ENCODE measurements around the gene ADAM11. TPM values are rescaled to one million over a fixed set of nuclear protein-coding genes. Genes with fewer than 3 reads are reported as not detected.

The ADAM11 gene
- total and polyA plus RNA-seq, 2 of the 4 experiments (the other 2 are of a cell fraction): 0.36 to 0.53 TPM

- 96% methylated on average over 6 of the region's 11 CpGs; no CpG with 5 or more reads in 1 of the 2 experiments for WGBS, 2 experiments (ENCODE audit: extremely low coverage in 2 of 2, insufficient read length in 1 of 2)
- H3K56ac ChIP-seq (ENCODE audit: extremely low read depth, insufficient read depth, low read length): 0 out of 2 replicates have a peak overlapping the region, but pooled peaks have one; percentile 14
- POLR2A ChIA-PET (ENCODE audit: unreplicated experiment): no interaction called here
- ATAC-seq (ENCODE audit: low read depth) (no peak), DNase-seq (peak; percentile 59)
- no peaks in the 10 kb centered on the region for H3K9me3 ChIP-seq (ENCODE audit: control insufficient read depth, insufficient read depth, low read length)
- peak overlapping the region; percentile 35 for H4K91ac ChIP-seq (ENCODE audit: insufficient read depth, low read depth, low read length)
- intact Hi-C loops (cut with micrococcal nuclease): no loop called here
- H3K9ac ChIP-seq (ENCODE audit: low read depth, low read length): no peak overlapping the region
- peaks cover 8% of the 10 kb centered on the region for H4K20me1 ChIP-seq (ENCODE audit: insufficient read depth, low read length)
- peak overlapping the region; percentile 84; the same call in 1 of the 2 replicates for H3K18ac ChIP-seq (ENCODE audit: low read depth, low read length)
- H2BK15ac ChIP-seq (ENCODE audit: low read depth, low read length): peak overlapping the region; percentile 20; the same call in 1 of the 3 replicates
- TF ChIP-seq NFE2L2 (IDR thresholded peaks at IDR 0.05; ENCODE audit: low read depth, low read length) (no peak), RFX5 (IDR thresholded peaks at IDR 0.05; ENCODE audit: low read depth, low read length) (no peak), CHD1 (IDR thresholded peaks at IDR 0.05; ENCODE audit: low read depth, low read length) (no peak), BHLHE40 (IDR thresholded peaks at IDR 0.05; ENCODE audit: low read depth, low read length) (0 out of 2 replicates have a peak, but pooled peaks have one; percentile 11), RCOR1 (IDR thresholded peaks at IDR 0.05; ENCODE audit: insufficient replicate concordance, low read length) (no peak)
- H3K79me1 ChIP-seq (ENCODE audit: low read depth in 1 of 2, low read length in 2 of 2): peaks cover 21 to 80% of the 10 kb centered on the region in 2 experiments
- H3K4me2 ChIP-seq (ENCODE audit: low read depth, low read length): peak overlapping the region; percentile 75; the same call in 1 of the 2 replicates
- H2BK120ac ChIP-seq (ENCODE audit: low read depth, low read length): peak overlapping the region; percentile 48; the same call in 1 of the 2 replicates
- peak overlapping the region; percentile 12 for H2AK9ac ChIP-seq (replicated peaks; ENCODE audit: low read depth, low read length, poor library complexity)
- peak overlapping the region; percentile 53 for H2BK5ac ChIP-seq (ENCODE audit: low read depth, low read length, poor library complexity, severe bottlenecking)
- H3K27me3 ChIP-seq (ENCODE audit: control insufficient read depth, insufficient read depth, low read length): no peaks in the 10 kb centered on the region
- H3K4me1 ChIP-seq (ENCODE audit: control insufficient read depth, insufficient read depth, low read length): peaks cover 21% of the 10 kb centered on the region
- dilution Hi-C loops (cut with HindIII; ENCODE audit: low sequenced_read_pairs, unreplicated experiment): no loop called here
- H3K23ac ChIP-seq (ENCODE audit: low read depth, low read length): peak overlapping the region; percentile 60; the same call in 1 of the 2 replicates
- no peak overlapping the region for H2AFZ ChIP-seq (replicated peaks; ENCODE audit: low read length, poor library complexity)
- in situ Hi-C loops (cut with MboI; ENCODE audit: low sequenced_read_pairs): no loop called here
- peak overlapping the region in 1 of 2 experiments; percentile 49; a peak in 2 of 4 replicates for H4K8ac ChIP-seq (ENCODE audit: low read depth in 2 of 2, low read length in 2 of 2)
- H2BK20ac ChIP-seq (ENCODE audit: low read depth, low read length): peak overlapping the region; percentile 28; the same call in 1 of the 2 replicates
- H3K27ac ChIP-seq (ENCODE audit: insufficient read depth, low read length): peak overlapping the region; percentile 77
- peaks cover 7% of the 10 kb centered on the region for H3K36me3 ChIP-seq (ENCODE audit: control insufficient read depth, insufficient read depth, low read length)
- no TSS peak for BruUV-seq (replicated peaks)
- peak overlapping the region; percentile 62 for H3K4ac ChIP-seq (ENCODE audit: low read depth, low read length)
- H3K4me3 ChIP-seq (ENCODE audit: insufficient read depth, low read depth, low read length): no peak overlapping the region
- peak overlapping the region; percentile 49; the same call in 1 of the 2 replicates for H3K14ac ChIP-seq (replicated peaks; ENCODE audit: low read depth, low read length)
- peak overlapping the region; percentile 77 for H4K5ac ChIP-seq (ENCODE audit: low read depth, low read length)
- H3K9me1 ChIP-seq (ENCODE audit: insufficient read depth, low read length): peaks cover 17% of the 10 kb centered on the region
- H2AK5ac ChIP-seq (ENCODE audit: low read depth, low read length): peak overlapping the region; percentile 86; the same call in 1 of the 2 replicates
- CTCF ChIA-PET: no interaction called here
Observed at GRCh38 chr17:44797802-44798201, 39.0 kb downstream of the ADAM11 start.

Measured in IMR-90 (cell line).